GM20000 (cell line): ENCODE results near the gene ADAM30.

Experiments used
- DNase-seq: peaks from one replicate; pipeline ENCODE4 v3.0.0; 2012; ENCODE audit warnings: low spot score
- TF ChIP-seq, protein P1 (sequence below): IDR thresholded peaks from 2 replicates; pipeline ENCODE4 v1.5.1; 2012; ENCODE audit warnings: mild to moderate bottlenecking, control low read depth; ENCODE audit errors: extremely low read depth, missing control alignments

Gene ADAM30

DNA sequence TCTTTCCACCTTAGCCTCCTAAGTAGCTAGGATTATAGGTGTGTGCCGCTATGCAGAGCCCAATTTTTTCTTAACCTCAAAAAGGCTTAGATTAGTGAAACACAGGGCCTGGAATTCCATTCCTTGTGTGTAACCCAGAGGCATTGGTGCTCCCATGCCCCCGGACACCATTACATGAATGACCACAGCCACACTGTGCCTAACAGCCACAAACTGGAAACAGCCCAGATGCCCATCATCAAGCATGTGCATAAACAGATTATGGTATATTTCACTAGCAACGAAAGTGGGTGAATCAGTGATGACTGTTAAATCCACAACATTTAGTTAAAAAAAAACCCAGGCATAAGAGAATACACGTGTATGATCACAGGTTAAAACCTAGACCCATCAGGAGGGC lies 24.4 kb downstream of the ADAM30 start:
- TF ChIP-seq, protein P1, sequence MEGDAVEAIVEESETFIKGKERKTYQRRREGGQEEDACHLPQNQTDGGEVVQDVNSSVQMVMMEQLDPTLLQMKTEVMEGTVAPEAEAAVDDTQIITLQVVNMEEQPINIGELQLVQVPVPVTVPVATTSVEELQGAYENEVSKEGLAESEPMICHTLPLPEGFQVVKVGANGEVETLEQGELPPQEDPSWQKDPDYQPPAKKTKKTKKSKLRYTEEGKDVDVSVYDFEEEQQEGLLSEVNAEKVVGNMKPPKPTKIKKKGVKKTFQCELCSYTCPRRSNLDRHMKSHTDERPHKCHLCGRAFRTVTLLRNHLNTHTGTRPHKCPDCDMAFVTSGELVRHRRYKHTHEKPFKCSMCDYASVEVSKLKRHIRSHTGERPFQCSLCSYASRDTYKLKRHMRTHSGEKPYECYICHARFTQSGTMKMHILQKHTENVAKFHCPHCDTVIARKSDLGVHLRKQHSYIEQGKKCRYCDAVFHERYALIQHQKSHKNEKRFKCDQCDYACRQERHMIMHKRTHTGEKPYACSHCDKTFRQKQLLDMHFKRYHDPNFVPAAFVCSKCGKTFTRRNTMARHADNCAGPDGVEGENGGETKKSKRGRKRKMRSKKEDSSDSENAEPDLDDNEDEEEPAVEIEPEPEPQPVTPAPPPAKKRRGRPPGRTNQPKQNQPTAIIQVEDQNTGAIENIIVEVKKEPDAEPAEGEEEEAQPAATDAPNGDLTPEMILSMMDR, result no peak
- DNase-seq, result no peak

DNA sequence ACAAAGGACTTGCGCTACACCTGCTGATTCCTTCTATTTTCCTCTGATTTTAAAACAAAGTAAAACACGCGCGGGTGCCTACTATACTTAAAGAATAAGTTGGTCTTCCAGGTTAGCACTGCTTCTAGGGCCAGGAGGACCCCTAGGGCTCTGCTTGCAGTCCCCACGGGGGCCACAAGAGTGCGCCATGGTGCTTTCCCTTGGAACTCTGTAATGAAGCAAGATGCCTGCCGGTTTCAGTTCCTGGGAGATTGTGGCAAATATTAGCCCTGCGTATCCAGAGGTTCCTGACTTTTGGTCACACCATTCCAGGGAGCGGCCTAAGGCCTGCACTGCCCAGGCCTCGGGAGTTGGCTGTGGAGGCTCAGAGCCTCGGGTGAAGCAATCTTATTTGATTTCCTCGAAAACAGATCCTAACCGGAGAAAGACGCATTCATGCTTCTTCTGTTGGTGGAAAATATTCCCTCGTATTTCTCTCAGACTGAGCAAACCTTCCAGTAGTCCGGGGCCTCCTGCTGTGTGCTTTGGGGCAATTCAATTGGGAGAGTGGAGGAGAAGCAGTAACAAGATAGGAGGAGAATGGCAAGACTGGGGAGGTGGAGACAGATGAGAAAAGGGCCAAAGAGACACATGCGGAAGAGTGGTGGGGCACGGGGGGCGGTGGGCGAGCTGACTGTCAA lies 25.3 kb downstream of the ADAM30 start:
- TF ChIP-seq, protein P1, result peak; percentile 73
- peak; percentile 66 for DNase-seq

DNA sequence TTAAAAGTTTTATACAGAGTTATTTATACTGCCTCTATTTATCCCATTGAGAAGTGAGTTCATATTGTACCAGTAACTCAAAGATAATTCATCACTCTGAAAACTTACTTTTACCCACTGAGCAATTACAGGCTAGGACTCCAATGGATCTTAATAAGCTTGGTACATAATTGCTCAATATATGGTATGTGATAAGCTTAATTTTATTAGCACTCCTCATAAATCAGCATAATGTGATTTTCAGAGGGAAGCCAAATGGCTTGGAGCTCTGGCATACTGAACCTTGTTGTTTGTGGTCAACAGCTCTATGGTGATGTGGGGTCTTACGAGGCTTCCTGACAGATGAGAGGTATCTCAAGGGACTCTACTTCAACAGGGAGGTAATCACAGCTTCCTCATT lies 26.3 kb downstream of the ADAM30 start:
- TF ChIP-seq, protein P1, result no peak
- no peak for DNase-seq

DNA sequence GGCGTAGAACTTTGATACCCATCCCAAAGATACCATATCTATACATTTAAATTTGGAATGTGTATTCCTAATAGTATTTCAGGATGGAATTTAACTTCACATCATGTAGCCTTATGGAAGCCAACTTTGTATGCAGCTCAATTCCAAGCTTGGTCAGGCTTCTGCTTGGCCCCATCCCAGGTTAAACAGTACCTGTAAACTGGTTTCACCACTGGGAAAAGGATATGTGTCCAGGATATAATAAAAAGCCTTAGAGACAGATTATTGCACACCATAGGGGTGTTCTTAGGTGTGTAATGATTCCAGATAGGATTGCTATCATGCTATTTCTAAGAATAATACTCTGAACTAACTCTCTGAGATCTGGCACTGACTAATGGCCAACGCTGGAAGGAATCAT lies 28.1 kb downstream of the ADAM30 start:
- TF ChIP-seq, protein P1, result no peak
- DNase-seq, result no peak

DNA sequence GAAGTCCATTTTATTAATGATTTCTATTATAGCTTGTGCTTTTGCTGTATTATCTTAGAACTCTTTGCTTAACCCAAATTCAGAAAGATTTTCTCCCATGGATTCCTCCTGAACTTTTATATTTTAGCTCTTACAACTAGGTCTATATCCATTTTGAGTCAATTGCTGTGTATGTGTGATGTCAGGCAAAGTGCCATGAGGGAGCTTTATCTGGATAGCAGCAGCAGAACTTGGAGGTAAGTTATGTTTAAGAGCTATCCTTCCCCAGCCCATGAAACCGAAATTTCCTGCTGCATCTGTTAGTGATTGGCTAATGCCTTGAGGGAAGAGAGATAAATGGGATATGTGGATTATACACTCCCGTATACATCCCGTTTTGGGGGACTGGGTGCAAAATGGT lies 29.9 kb downstream of the ADAM30 start:
- TF ChIP-seq, protein P1, result no peak

DNA sequence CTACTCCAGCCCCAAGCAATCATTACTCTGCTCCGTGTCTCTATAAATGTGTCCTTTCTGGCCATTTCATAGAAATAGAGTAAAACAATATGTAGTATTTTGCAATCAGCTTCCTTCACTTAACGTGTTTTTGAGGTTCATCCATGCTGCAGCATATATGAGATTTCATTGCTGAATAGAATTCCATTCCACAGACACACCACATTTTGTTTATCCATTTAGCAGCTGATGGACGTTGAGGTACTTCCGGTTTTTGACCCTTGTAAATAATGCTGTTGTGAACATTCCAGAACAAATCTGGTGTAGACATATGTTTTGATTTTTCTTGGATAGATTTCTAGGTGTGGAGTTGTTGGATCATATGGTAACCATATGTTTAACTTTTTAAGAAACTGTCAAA lies 30.7 kb downstream of the ADAM30 start:
- DNase-seq, result no peak
- TF ChIP-seq, protein P1, result no peak

More for the DNA sequence above, 29.9 kb downstream of the ADAM30 start:
- no peak for DNase-seq

DNA sequence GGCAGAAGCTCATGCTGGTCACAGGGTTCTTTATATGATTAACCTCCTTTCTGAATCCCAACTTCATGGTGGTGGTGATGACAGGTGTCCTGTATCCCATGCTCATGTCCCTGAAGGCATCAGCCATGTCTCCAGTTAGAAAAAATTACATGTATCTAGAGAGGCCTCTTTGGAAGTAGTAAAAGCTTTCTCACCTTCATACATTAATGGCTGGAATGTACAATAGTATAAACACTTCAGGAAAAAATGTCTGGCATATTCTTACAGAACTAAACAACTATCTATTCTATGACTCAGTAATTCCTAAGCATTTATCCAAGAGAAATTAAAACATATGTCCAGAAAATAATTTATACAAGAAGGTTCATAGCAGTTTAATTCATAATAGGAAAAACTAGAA lies 34.0 kb downstream of the ADAM30 start:
- DNase-seq, result no peak
- TF ChIP-seq, protein P1, result no peak
